Mesothelial cell of epicardium (in vitro differentiated cells): ENCODE results near the gene LTN1. TPM values are rescaled to one million over a fixed set of nuclear protein-coding genes. Genes with fewer than 3 reads are reported as not detected.

ENCODE experiments used
- DNase-seq, 2 experiments: peaks; one replicate each; pipeline ENCODE4 v3.0.0; 2021; ENCODE audit warnings: low spot score in 2 of 2; ENCODE audit not compliant: unreplicated experiment in 2 of 2
- H3K27ac Mint-ChIP-seq: 2 replicates; pipeline ENCODE4 v1.8.0; 2021; ENCODE audit warnings: mixed read lengths
- H3K27me3 Mint-ChIP-seq: 2 replicates; pipeline ENCODE4 v1.8.0; 2021; ENCODE audit warnings: low read depth, mixed read lengths
- H3K36me3 Mint-ChIP-seq: 2 replicates; pipeline ENCODE4 v1.8.0; 2021; ENCODE audit warnings: mixed read lengths
- H3K4me1 Mint-ChIP-seq: 2 replicates; pipeline ENCODE4 v1.8.0; 2021; ENCODE audit warnings: mixed read lengths
- H3K4me3 Mint-ChIP-seq: 2 replicates; pipeline ENCODE4 v1.8.0; 2021; ENCODE audit warnings: mild to moderate bottlenecking, moderate library complexity, mixed read lengths
- H3K9me3 Mint-ChIP-seq: 2 replicates; pipeline ENCODE4 v1.8.0; 2021; ENCODE audit warnings: mixed read lengths
- CTCF ChIP-seq: fragments of 200-600 bp; sonication (generic); IDR thresholded peaks from one replicate; pipeline ENCODE4 v1.5.0; 2021; ENCODE audit warnings: antibody characterized with exemption; ENCODE audit not compliant: unreplicated experiment
- total RNA-seq: library from RNA; stranded (reverse); gene quantifications from 3 replicates; pipeline ENCODE4 v1.2.1, GENCODE V29; 2021

LTN1 gene
- total RNA-seq, 1 donor from 2014 or later: 31.1 TPM

- Mint-ChIP-seq H3K4me3 (peak overlapping the region; percentile 85), H3K9me3 (no peaks in the 10 kb centered on the region), H3K36me3 (peaks cover 13% of the 10 kb centered on the region), H3K4me1 (peaks cover 18% of the 10 kb centered on the region), H3K27ac (peak overlapping the region; percentile 98), H3K27me3 (peaks cover 21% of the 10 kb centered on the region)
- DNase-seq: peak; percentile 69 to 84
- TF ChIP-seq CTCF: no peak
Observed at GRCh38 chr21:28884976-28885852, 107.5 kb downstream of the LTN1 start.

- peak overlapping the region; percentile 85 for H3K4me3 Mint-ChIP-seq
- H3K27ac Mint-ChIP-seq: peak overlapping the region; percentile 76
- no peak for DNase-seq
- peaks cover 14% of the 10 kb centered on the region for H3K36me3 Mint-ChIP-seq
- peaks cover 20% of the 10 kb centered on the region for H3K27me3 Mint-ChIP-seq
- no peak for TF ChIP-seq CTCF
- H3K4me1 Mint-ChIP-seq: peaks cover 18% of the 10 kb centered on the region
- H3K9me3 Mint-ChIP-seq: no peaks in the 10 kb centered on the region
Observed at GRCh38 chr21:28884481-28884880, 108.2 kb downstream of the LTN1 start.

GRCh38 chr21:28883931-28884330 lies 108.7 kb downstream of the LTN1 start:
- Mint-ChIP-seq H3K9me3 (no peaks in the 10 kb centered on the region), H3K4me1 (peaks cover 18% of the 10 kb centered on the region), H3K27ac (peak overlapping the region; percentile 76), H3K27me3 (peaks cover 16% of the 10 kb centered on the region), H3K4me3 (peak overlapping the region; percentile 85), H3K36me3 (peaks cover 15% of the 10 kb centered on the region)
- TF ChIP-seq CTCF: no peak
- no peak for DNase-seq

GRCh38 chr21:28882345-28882744 lies 110.3 kb downstream of the LTN1 start:
- Mint-ChIP-seq H3K9me3 (no peaks in the 10 kb centered on the region), H3K4me3 (no peak overlapping the region), H3K36me3 (peaks cover 15% of the 10 kb centered on the region), H3K27ac (no peak overlapping the region), H3K4me1 (peaks cover 18% of the 10 kb centered on the region), H3K27me3 (peaks cover 4% of the 10 kb centered on the region)
- no peak for TF ChIP-seq CTCF
- DNase-seq: no peak

Other genes starting within 250 kb of the LTN1 start
- gene RWDD2B, start 26.5 kb upstream of the LTN1 start, total RNA-seq: 8.5 to 10.0 TPM (median 10.0 TPM) in 3 replicates
- gene USP16, start 31.8 kb upstream of the LTN1 start, total RNA-seq: 30.8 to 32.0 TPM (median 31.4 TPM) in 3 replicates
- 166 to 174 TPM (median 171 TPM) in 3 replicates for gene CCT8, start 80.8 kb upstream of the LTN1 start, total RNA-seq
- gene MAP3K7CL, start 137.8 kb upstream of the LTN1 start, total RNA-seq: 0.13 to 0.49 TPM (median 0.34 TPM) in 3 replicates